GM20000 (cell line): Measurements from ENCODE around the gene PDGFD.

Experiments
- DNase-seq: peaks from one replicate; pipeline ENCODE4 v3.0.0; 2012; ENCODE audit warnings: low spot score
- TF ChIP-seq, protein P1 (sequence below): IDR thresholded peaks from 2 replicates; pipeline ENCODE4 v1.5.1; 2012; ENCODE audit warnings: mild to moderate bottlenecking, control low read depth; ENCODE audit errors: extremely low read depth, missing control alignments

The PDGFD gene

DNA sequence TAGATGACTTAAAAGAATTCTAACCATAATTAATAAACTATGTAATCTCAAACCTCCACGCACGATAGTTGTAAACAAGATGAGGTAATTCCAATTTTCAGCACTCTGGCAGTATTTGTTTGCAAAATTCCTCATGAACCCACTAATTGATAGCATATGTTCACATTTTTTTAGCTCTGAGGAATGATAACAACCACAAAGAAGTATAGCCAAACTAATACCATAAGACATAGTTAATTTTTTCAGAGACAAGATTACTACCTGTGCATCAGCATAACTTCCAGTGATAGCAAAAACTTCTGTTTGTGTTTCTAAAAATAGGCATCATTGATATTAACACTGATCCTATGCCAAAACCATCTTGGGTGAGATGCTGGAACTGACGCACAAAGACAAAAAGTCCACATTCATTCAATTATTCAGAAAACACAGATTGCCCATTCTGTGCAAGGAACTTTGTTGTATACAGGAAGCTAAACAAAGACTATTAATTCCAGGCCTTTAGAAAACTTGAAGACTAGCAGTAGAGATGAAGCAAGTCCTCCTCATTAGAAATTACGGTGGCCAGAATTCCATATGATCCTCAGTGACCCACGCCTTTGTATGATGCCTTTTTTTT is 57.7 kb downstream of the PDGFD start:
- TF ChIP-seq, protein P1, sequence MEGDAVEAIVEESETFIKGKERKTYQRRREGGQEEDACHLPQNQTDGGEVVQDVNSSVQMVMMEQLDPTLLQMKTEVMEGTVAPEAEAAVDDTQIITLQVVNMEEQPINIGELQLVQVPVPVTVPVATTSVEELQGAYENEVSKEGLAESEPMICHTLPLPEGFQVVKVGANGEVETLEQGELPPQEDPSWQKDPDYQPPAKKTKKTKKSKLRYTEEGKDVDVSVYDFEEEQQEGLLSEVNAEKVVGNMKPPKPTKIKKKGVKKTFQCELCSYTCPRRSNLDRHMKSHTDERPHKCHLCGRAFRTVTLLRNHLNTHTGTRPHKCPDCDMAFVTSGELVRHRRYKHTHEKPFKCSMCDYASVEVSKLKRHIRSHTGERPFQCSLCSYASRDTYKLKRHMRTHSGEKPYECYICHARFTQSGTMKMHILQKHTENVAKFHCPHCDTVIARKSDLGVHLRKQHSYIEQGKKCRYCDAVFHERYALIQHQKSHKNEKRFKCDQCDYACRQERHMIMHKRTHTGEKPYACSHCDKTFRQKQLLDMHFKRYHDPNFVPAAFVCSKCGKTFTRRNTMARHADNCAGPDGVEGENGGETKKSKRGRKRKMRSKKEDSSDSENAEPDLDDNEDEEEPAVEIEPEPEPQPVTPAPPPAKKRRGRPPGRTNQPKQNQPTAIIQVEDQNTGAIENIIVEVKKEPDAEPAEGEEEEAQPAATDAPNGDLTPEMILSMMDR: no peak
- no peak for DNase-seq

DNA sequence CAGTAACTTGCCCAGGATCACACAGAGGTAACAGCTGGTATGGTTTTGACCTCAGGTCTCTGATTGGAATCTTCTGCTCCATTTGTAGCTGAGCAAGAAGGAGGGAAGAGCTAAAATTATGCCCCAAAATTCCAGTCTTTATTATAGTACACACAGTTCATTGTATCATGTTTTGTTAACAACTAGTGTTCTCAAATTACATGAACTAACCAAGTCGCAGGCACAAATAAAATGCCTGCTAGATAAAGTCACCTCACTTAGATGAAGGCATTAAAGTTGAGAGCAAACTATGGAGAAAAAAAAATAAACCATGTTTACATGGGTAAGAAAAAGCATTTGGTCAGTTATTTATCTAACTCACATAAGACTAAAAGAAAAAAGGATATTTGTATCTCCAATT is 58.8 kb downstream of the PDGFD start:
- DNase-seq: no peak
- TF ChIP-seq, protein P1: no peak

DNA sequence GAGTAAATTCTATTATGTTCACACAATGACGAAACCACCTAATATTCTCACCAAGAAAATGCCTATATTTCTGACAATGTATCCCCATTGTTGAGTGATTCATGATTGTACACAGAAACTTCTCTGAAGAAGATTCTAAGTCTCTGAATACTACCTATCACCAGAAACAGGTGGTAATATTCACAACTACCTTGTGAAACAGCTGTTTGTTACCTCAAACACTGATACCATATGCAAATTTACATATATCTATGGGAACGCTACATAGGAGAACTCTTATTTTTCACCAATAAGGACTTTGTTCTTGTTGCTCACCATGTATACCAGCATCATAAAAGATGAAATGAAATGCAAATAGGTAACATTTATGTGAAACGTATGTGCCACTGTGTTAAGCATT is 59.3 kb downstream of the PDGFD start:
- TF ChIP-seq, protein P1: no peak
- DNase-seq: no peak

DNA sequence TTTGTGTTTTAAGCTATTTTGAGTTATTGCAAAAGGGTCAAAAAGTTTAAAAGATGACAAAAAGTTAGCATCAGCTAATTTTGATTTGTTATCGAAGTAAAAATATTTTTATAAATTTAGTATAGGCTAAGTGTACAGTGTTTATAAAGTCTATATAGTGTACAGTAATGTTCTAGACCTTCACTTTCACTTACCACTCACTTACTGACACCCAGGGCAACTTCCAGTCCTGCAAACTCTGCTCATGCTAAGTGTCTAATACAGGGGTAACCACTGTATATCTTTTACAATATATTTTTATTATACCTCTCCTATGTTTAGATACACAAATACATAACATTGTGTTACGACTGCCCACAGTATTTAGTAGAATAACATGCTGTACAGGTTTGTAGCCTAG is 59.7 kb downstream of the PDGFD start:
- TF ChIP-seq, protein P1: no peak
- no peak for DNase-seq

DNA sequence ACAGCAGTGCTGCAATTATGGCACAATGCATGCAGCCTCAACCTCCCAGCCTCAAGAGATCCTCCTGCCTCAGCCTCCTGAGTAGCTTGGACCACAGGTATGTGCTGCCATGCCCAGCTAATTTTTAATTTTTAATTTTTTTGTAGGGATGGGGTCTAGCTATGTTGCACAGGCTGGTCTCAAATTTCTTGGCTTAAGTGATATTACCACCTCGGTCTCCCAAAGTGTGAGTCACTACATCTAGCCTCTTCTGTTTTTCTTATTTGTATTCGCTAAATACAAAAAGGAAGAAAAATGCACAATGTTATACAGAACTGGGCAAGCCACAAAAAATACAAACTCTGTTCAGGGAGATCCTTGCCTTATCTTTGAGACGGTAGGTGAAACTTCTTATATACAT is 65.4 kb downstream of the PDGFD start:
- no peak for DNase-seq
- TF ChIP-seq, protein P1: no peak

DNA sequence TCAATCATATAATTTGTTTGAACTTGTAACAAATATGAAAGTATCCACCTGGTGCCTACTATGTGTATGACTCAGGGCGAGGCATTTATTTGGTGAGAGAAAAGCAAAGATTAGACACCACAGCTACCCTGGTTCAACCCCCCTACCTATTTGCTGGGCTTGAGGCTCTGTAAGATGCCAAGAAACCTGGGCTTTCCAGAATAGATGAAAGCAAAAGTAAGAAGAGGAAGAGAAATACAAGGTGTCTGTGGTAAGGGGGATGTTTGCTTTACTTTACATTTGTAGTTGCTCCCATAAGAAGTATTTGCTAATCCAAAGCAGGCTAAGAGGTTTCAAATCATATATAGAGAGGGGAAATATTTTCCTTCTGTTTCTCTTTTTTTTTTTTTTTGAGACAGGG is 65.8 kb downstream of the PDGFD start:
- DNase-seq: no peak
- TF ChIP-seq, protein P1: no peak

DNA sequence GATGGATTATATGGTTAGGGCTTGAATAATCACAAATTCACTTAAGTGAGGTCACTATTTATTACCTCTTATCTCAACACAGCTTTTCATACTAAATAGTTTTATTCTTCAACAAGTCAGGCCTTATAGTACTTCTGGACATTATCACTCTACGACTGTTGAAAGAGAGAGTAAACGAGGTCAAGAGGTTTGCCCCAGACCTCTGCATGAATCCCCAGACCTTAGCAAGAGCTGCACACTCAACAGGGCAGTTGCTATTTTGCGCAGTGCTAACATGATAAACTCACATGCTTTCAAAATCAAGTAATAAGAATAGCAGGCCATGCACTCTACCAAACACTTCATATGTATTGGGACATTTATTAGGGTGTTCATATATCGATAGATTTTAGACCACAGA is 67.0 kb downstream of the PDGFD start:
- DNase-seq: no peak
- TF ChIP-seq, protein P1: no peak
